B cell (primary cell): ENCODE measurements around the gene PITPNM1. TPM values are rescaled to one million over a fixed set of nuclear protein-coding genes. Genes with fewer than 3 reads are reported as not detected.

Source experiments
- ATAC-seq: fragments of 200-7000 bp; cut with Tn5 transposase; one replicate; pipeline ENCODE4 v1.10.0; 2021; ENCODE audit warnings: low read depth, mild to moderate bottlenecking, moderate number of reproducible peaks, moderate library complexity
- CTCF ChIA-PET: fragments of 350-600 bp; sonication (Branson Sonifier 250); formaldehyde crosslinking; loops from one replicate; lab custom pipeline; 2021; ENCODE audit warnings: antibody characterized with exemption, inconsistent platforms; lab: Charles Lee
- POLR2A ChIA-PET: fragments of 350-600 bp; sonication (Branson Sonifier 250); formaldehyde crosslinking; loops from one replicate; lab custom pipeline; 2021; ENCODE audit warnings: antibody characterized with exemption; lab: Charles Lee
- DNase-seq: peaks from one replicate; pipeline ENCODE4 v3.0.0; 2013
- H2AFZ ChIP-seq: 2 replicates; pipeline ENCODE4 v1.6.1; 2012; ENCODE audit warnings: mild to moderate bottlenecking, low read depth, low read length; ENCODE audit not compliant: insufficient read depth, poor library complexity, severe bottlenecking
- H3K27ac ChIP-seq, 2 donors: 1 replicate in 1 of 2; 2 replicates in 1 of 2; pipeline ENCODE4 v1.5.1; 2012 to 2013; ENCODE audit warnings: low read length in 2 of 2, mild to moderate bottlenecking in 2 of 2, moderate library complexity in 1 of 2
- H3K27me3 ChIP-seq, 4 experiments: fragments of 200-600 bp in 1 of 4; sonication (generic) in 1 of 4; replicated peaks in 1 of 4; 1 replicate in 2 of 4; 2 replicates in 2 of 4; pipeline versions ENCODE4 v1.6.1 to v1.7.0; 2013 to 2016; ENCODE audit warnings: low read length in 3 of 4, mild to moderate bottlenecking in 2 of 4, mixed read lengths in 1 of 4, moderate library complexity in 1 of 4; ENCODE audit not compliant: insufficient read depth in 4 of 4, control insufficient read depth in 3 of 4; ENCODE audit errors: control extremely low read depth in 1 of 4
- H3K36me3 ChIP-seq, 2 experiments: replicated peaks in 1 of 2; 1 replicate in 1 of 2; 2 replicates in 1 of 2; pipeline versions ENCODE4 v1.6.1 to v1.7.1; 2013; ENCODE audit warnings: low read length in 1 of 2; ENCODE audit not compliant: insufficient read depth in 2 of 2, control insufficient read depth in 1 of 2; ENCODE audit errors: control extremely low read depth in 1 of 2, extremely low read depth in 1 of 2
- H3K4me1 ChIP-seq, 2 donors: fragments of 200-600 bp in 1 of 2; sonication (generic) in 1 of 2; 1 replicate in 1 of 2; 2 replicates in 1 of 2; pipeline versions ENCODE4 v1.5.1 to v1.6.1; 2013 to 2017; ENCODE audit warnings: low read length in 2 of 2; ENCODE audit not compliant: control insufficient read depth in 2 of 2, insufficient read depth in 2 of 2
- H3K4me2 ChIP-seq: replicated peaks from 2 replicates; pipeline ENCODE3; 2012; ENCODE audit warnings: mild to moderate bottlenecking, low read depth, low read length; ENCODE audit not compliant: poor library complexity, severe bottlenecking
- H3K4me3 ChIP-seq, 5 experiments: fragments of 200-600 bp in 1 of 5; sonication (generic) in 1 of 5; 1 replicate in 3 of 5; 2 replicates in 2 of 5; pipeline versions ENCODE4 v1.5.1 to v1.7.0; 2011 to 2016; ENCODE audit warnings: low read length in 4 of 5, mild to moderate bottlenecking in 4 of 5, low read depth in 2 of 5, control low read depth in 1 of 5, moderate library complexity in 1 of 5; ENCODE audit not compliant: insufficient read depth in 1 of 5; ENCODE audit errors: control extremely low read depth in 1 of 5, extremely low read depth in 1 of 5
- H3K79me2 ChIP-seq: fragments of 200-600 bp; sonication (generic); one replicate; pipeline ENCODE4 v1.6.0; 2016; ENCODE audit warnings: low read length; ENCODE audit not compliant: control insufficient read depth, insufficient read depth
- H3K9ac ChIP-seq: fragments of 200-600 bp; sonication (generic); 2 replicates; pipeline ENCODE4 v1.6.1; 2017; ENCODE audit warnings: mild to moderate bottlenecking, low read length, moderate library complexity
- H3K9me3 ChIP-seq, 3 donors: one replicate each; pipeline versions ENCODE4 v1.6.1 to v1.7.1; 2013; ENCODE audit warnings: low read length in 2 of 3; ENCODE audit not compliant: control insufficient read depth in 2 of 3, insufficient read depth in 1 of 3; ENCODE audit errors: control extremely low read depth in 1 of 3
- H4K20me1 ChIP-seq: 2 replicates; pipeline ENCODE4 v1.6.0; 2012; ENCODE audit warnings: mild to moderate bottlenecking, low read length; ENCODE audit not compliant: insufficient read depth, control insufficient read depth, poor library complexity, severe bottlenecking
- H3K27ac Mint-ChIP-seq: one replicate; pipeline ENCODE4 v1.8.0; 2021; ENCODE audit warnings: mixed read lengths
- H3K27me3 Mint-ChIP-seq: one replicate; pipeline ENCODE4 v1.8.0; 2021; ENCODE audit warnings: mixed read lengths
- H3K4me1 Mint-ChIP-seq: one replicate; pipeline ENCODE4 v1.8.0; 2021; ENCODE audit warnings: mixed read lengths
- H3K4me3 Mint-ChIP-seq: one replicate; pipeline ENCODE4 v1.8.0; 2021; ENCODE audit warnings: mixed read lengths
- H3K9me3 Mint-ChIP-seq: one replicate; pipeline ENCODE4 v1.8.0; 2022; ENCODE audit warnings: mixed read lengths; ENCODE audit not compliant: insufficient read depth
- CTCF ChIP-seq: fragments of 200-600 bp; IDR thresholded peaks from one replicate; pipeline ENCODE4 v1.8.0; 2022; ENCODE audit warnings: antibody characterized with exemption, mild to moderate bottlenecking
- EZH2 ChIP-seq: IDR thresholded peaks from 2 replicates; pipeline ENCODE4 v1.6.1; 2012; ENCODE audit warnings: borderline replicate concordance, low read depth, mild to moderate bottlenecking, moderate library complexity, low read length; ENCODE audit not compliant: insufficient read depth, poor library complexity, severe bottlenecking
- WGBS: methylation state at CpG from one replicate; pipeline ENCODE4 v1.1.5; 2013; ENCODE audit warnings: missing lambda C conversion rate; ENCODE audit not compliant: insufficient coverage; 5-methylcytosine and 5-hydroxymethylcytosine counted together
- intact Hi-C: fragments of 100-400 bp; cut with micrococcal nuclease; formaldehyde crosslinking; loops from one replicate; pipeline ENCODE4 v1.10.0; 2022
- polyA plus RNA-seq: library from polyadenylated mRNA; depleted of rRNA; stranded (reverse); fragments of >200 nt; gene quantifications from 2 replicates; pipeline ENCODE4 v1.2.3, GENCODE V29; 2012
- total RNA-seq, 2 donors: library from RNA; stranded (reverse); fragments of 120-200 nt in 1 of 2; gene quantifications; 1 replicate in 1 of 2; 2 replicates in 1 of 2; pipeline versions ENCODE4 v1.2.3 to v1.2.4, GENCODE V29; 2013 to 2022

The PITPNM1 gene
- total and polyA plus RNA-seq, 2 donors (not counting 1 experiment from before 2014, with no cell fraction given), result 152 to 166 TPM

- no peaks in the 10 kb centered on the region for H3K9me3 ChIP-seq
- DNase-seq, result no peak
- no peaks in the 10 kb centered on the region for H3K27me3 ChIP-seq
- Mint-ChIP-seq H3K4me3 (no peak overlapping the region), H3K9me3 (no peaks in the 10 kb centered on the region), H3K27ac (no peak overlapping the region), H3K27me3 (no peaks in the 10 kb centered on the region), H3K4me1 (peaks cover 12% of the 10 kb centered on the region)
- peaks cover 0 to 11% of the 10 kb centered on the region in 2 donors for H3K4me1 ChIP-seq
- WGBS, result 93% methylated on average over 19 of the region's 19 CpGs
- H3K9ac ChIP-seq, result no peak overlapping the region
- no peak overlapping the region for H2AFZ ChIP-seq
- intact Hi-C loops, result no loop called here
- no peak overlapping the region for H3K4me3 ChIP-seq
- ChIA-PET POLR2A (interaction anchor here (0.6 to 1.0 kb wide), 2 partner anchors 91 to 141 kb away, joined by 3 read pairs; partner anchors contain the start of gene PPP1CA), CTCF (interaction anchor here (0.7 to 0.9 kb wide), 2 partner anchors 101 to 103 kb away, joined by 3 read pairs; partner anchors contain the start of gene RAD9A)
- peaks cover 0 to 85% of the 10 kb centered on the region in 2 experiments for H3K36me3 ChIP-seq
- ATAC-seq, result no peak
- peaks cover 65% of the 10 kb centered on the region for H4K20me1 ChIP-seq
- H3K27ac ChIP-seq, result no peak overlapping the region
- peaks cover 34% of the 10 kb centered on the region for H3K79me2 ChIP-seq
- H3K4me2 ChIP-seq, result no peak overlapping the region
- TF ChIP-seq EZH2 (no peak), CTCF (no peak)
Observed at GRCh38 chr11:67492069-67492727, 13.0 kb downstream of the PITPNM1 start.
